Measurements from ENCODE around the gene NOTCH4.
A peak's percentile ranks its signal among the peaks of the same experiment; 100 is the strongest.

NOTCH4 gene

GRCh38 chr6:32152769-32153563 lies 70.9 kb downstream of the NOTCH4 start:
- DNase-seq (ENCODE audit: low read depth, low spot score): no peak
- H3K4me3 ChIP-seq (ENCODE audit: low read length): peak overlapping the region; percentile 75

GRCh38 chr6:32151863-32152768 lies 71.8 kb downstream of the NOTCH4 start, which contains the start of gene PRRT1:
TSS of gene PRRT1 (minus strand) at chr6:32151939. CDS start at chr6:32151827, 112 bp downstream.
- no peak for DNase-seq (ENCODE audit: low read depth, low spot score)
- no peak within 1 kb of the TSS for H3K4me3 ChIP-seq (ENCODE audit: low read length)

GRCh38 chr6:32151181-32151862 lies 72.5 kb downstream of the NOTCH4 start:
- no peak overlapping the region for H3K4me3 ChIP-seq (ENCODE audit: low read length)
- no peak for DNase-seq (ENCODE audit: low read depth, low spot score)

GRCh38 chr6:32149932-32150870 lies 73.7 kb downstream of the NOTCH4 start:
- H3K4me3 ChIP-seq (ENCODE audit: low read length): no peak overlapping the region
- no peak for DNase-seq (ENCODE audit: low read depth, low spot score)

GRCh38 chr6:32149092-32149755 lies 74.6 kb downstream of the NOTCH4 start:
- DNase-seq (ENCODE audit: low read depth, low spot score): no peak
- H3K4me3 ChIP-seq (ENCODE audit: low read length): no peak overlapping the region

GRCh38 chr6:32148289-32149091 lies 75.4 kb downstream of the NOTCH4 start:
- no peak overlapping the region for H3K4me3 ChIP-seq (ENCODE audit: low read length)
- DNase-seq (ENCODE audit: low read depth, low spot score): no peak

GRCh38 chr6:32147401-32148132 lies 76.3 kb downstream of the NOTCH4 start:
- H3K4me3 ChIP-seq (ENCODE audit: low read length): no peak overlapping the region
- no peak for DNase-seq (ENCODE audit: low read depth, low spot score)

- H3K4me3 ChIP-seq (ENCODE audit: low read length): no peak overlapping the region
- no peak for DNase-seq (ENCODE audit: low read depth, low spot score)
Measured at GRCh38 chr6:32146687-32147086, 77.2 kb downstream of the NOTCH4 start.

- H3K4me3 ChIP-seq (ENCODE audit: low read length): no peak overlapping the region
- no peak for DNase-seq (ENCODE audit: low read depth, low spot score)
Measured at GRCh38 chr6:32146287-32146686, 77.6 kb downstream of the NOTCH4 start.
